ENCODE results near the gene CA14. TPM values are rescaled to one million over a fixed set of nuclear protein-coding genes. Genes with fewer than 3 reads are reported as not detected.

CA14 gene
- total RNA-seq, 1 experiment from 2014 or later: not detected

- intact Hi-C loops (cut with micrococcal nuclease; ENCODE audit: unreplicated experiment): no loop called here
- no peak for DNase-seq
- H3K9me3 Mint-ChIP-seq (ENCODE audit: unreplicated experiment): no peaks in the 10 kb centered on the region
- Histone ChIP-seq H3K4me3 (ENCODE audit: low read depth, low read length) (no peak overlapping the region), H3K4me1 (no peaks in the 10 kb centered on the region), H3K9me3 (no peaks in the 10 kb centered on the region), H3K36me3 (ENCODE audit: control insufficient read depth, insufficient read depth, low read length) (no peaks in the 10 kb centered on the region), H3K27me3 (replicated peaks; ENCODE audit: control insufficient read depth, insufficient read depth, low read length) (no peaks in the 10 kb centered on the region)
- BruUV-seq (replicated peaks): no TSS peak
- TF ChIP-seq CTCF (IDR thresholded peaks at IDR 0.05; ENCODE audit: insufficient read depth in 1 of 2, low read depth in 1 of 2, low read length in 1 of 2, severe bottlenecking in 1 of 2, unreplicated experiment in 1 of 2): no peak
- H3K36me3 Mint-ChIP-seq (ENCODE audit: insufficient read depth, unreplicated experiment): peaks cover 5% of the 10 kb centered on the region
- ChIA-PET POLR2A (no interaction called here), CTCF (interaction anchor here (1.3 to 1.9 kb wide), 2 partner anchors 8 to 17 kb away, joined by 3 to 5 read pairs; no protein-coding TSS in a partner anchor)
- peaks cover under 1% of the 10 kb centered on the region for H3K27me3 Mint-ChIP-seq (ENCODE audit: insufficient read depth, unreplicated experiment)
- peaks cover 7% of the 10 kb centered on the region for H3K4me1 Mint-ChIP-seq (ENCODE audit: low read depth, unreplicated experiment)
- no peak overlapping the region for H3K27ac Mint-ChIP-seq (ENCODE audit: unreplicated experiment)
- no peak overlapping the region for H3K4me3 Mint-ChIP-seq (ENCODE audit: unreplicated experiment)
Measured at GRCh38 chr1:150273311-150273710, 15.7 kb downstream of the CA14 start.

- peak overlapping the region; percentile 84 for H3K4me3 Mint-ChIP-seq (ENCODE audit: unreplicated experiment)
- H3K9me3 Mint-ChIP-seq (ENCODE audit: unreplicated experiment): no peaks in the 10 kb centered on the region
- ChIA-PET CTCF (no interaction called here), POLR2A (no interaction called here)
- intact Hi-C loops (cut with micrococcal nuclease; ENCODE audit: unreplicated experiment): no loop called here
- Histone ChIP-seq H3K4me3 (ENCODE audit: low read depth, low read length) (no peak overlapping the region), H3K36me3 (ENCODE audit: control insufficient read depth, insufficient read depth, low read length) (no peaks in the 10 kb centered on the region), H3K9me3 (no peaks in the 10 kb centered on the region), H3K27me3 (replicated peaks; ENCODE audit: control insufficient read depth, insufficient read depth, low read length) (no peaks in the 10 kb centered on the region), H3K4me1 (peaks cover 4% of the 10 kb centered on the region; the same call in 1 of the 2 replicates)
- no peak for TF ChIP-seq CTCF (IDR thresholded peaks at IDR 0.05; ENCODE audit: insufficient read depth in 1 of 2, low read depth in 1 of 2, low read length in 1 of 2, severe bottlenecking in 1 of 2, unreplicated experiment in 1 of 2)
- peaks cover 16% of the 10 kb centered on the region for H3K4me1 Mint-ChIP-seq (ENCODE audit: low read depth, unreplicated experiment)
- no peak overlapping the region for H3K27ac Mint-ChIP-seq (ENCODE audit: unreplicated experiment)
- H3K27me3 Mint-ChIP-seq (ENCODE audit: insufficient read depth, unreplicated experiment): peaks cover 5% of the 10 kb centered on the region
- no peak for DNase-seq
- no TSS peak for BruUV-seq (replicated peaks)
- peaks cover 7% of the 10 kb centered on the region for H3K36me3 Mint-ChIP-seq (ENCODE audit: insufficient read depth, unreplicated experiment)
Measured at GRCh38 chr1:150280138-150280707, 22.6 kb downstream of the CA14 start.

- H3K4me3 ChIP-seq (ENCODE audit: low read depth, low read length): peak overlapping the region; percentile 59
- intact Hi-C loops (cut with micrococcal nuclease; ENCODE audit: unreplicated experiment): loop anchor here (1.0 kb wide), 1 partner anchor 25 kb away; no protein-coding TSS in a partner anchor
Measured at GRCh38 chr1:150281221-150281757, 23.7 kb downstream of the CA14 start.

More at GRCh38 chr1:150281221-150281757, 23.7 kb downstream of the CA14 start:
- Mint-ChIP-seq H3K27me3 (ENCODE audit: insufficient read depth, unreplicated experiment) (peaks cover 5% of the 10 kb centered on the region), H3K4me3 (ENCODE audit: unreplicated experiment) (peak overlapping the region; percentile 84), H3K9me3 (ENCODE audit: unreplicated experiment) (no peaks in the 10 kb centered on the region), H3K27ac (ENCODE audit: unreplicated experiment) (peak overlapping the region; percentile 67), H3K36me3 (ENCODE audit: insufficient read depth, unreplicated experiment) (peaks cover 7% of the 10 kb centered on the region), H3K4me1 (ENCODE audit: low read depth, unreplicated experiment) (peaks cover 16% of the 10 kb centered on the region)
- BruUV-seq (replicated peaks): no TSS peak
- peak; percentile 59 to 61 for DNase-seq
- Histone ChIP-seq H3K27me3 (replicated peaks; ENCODE audit: control insufficient read depth, insufficient read depth, low read length) (no peaks in the 10 kb centered on the region), H3K4me1 (peaks cover 4% of the 10 kb centered on the region; the same call in 1 of the 2 replicates), H3K9me3 (no peaks in the 10 kb centered on the region), H3K36me3 (ENCODE audit: control insufficient read depth, insufficient read depth, low read length) (no peaks in the 10 kb centered on the region)
- CTCF ChIA-PET: interaction anchor here (0.5 to 2.8 kb wide), 5 partner anchors 8 to 94 kb away, joined by 3 to 29 read pairs (median 5); partner anchors contain the start of genes C1orf54 and CA14
- POLR2A ChIA-PET: no interaction called here
- peak; percentile 47 to 75 for TF ChIP-seq CTCF (IDR thresholded peaks at IDR 0.05; ENCODE audit: insufficient read depth in 1 of 2, low read depth in 1 of 2, low read length in 1 of 2, severe bottlenecking in 1 of 2, unreplicated experiment in 1 of 2)

Measured in Caco-2 (cell line).